A549 treated with AZD9567 at 1 μM for 4 hours (cell line): ENCODE measurements around the gene LSS. TPM values are rescaled to one million over a fixed set of nuclear protein-coding genes. Genes with fewer than 3 reads are reported as not detected.

Source experiments
- total RNA-seq: library from RNA; stranded (reverse); fragments of 200-300 nt; extraction: Qiagen RNA extraction; gene quantifications from 5 replicates; pipeline ENCODE4 v1.2.3, GENCODE V29; 2022; ENCODE audit not compliant: insufficient read depth

LSS gene
- 12.2 to 17.1 TPM (median 16.1 TPM) in 5 replicates for total RNA-seq

DNA sequence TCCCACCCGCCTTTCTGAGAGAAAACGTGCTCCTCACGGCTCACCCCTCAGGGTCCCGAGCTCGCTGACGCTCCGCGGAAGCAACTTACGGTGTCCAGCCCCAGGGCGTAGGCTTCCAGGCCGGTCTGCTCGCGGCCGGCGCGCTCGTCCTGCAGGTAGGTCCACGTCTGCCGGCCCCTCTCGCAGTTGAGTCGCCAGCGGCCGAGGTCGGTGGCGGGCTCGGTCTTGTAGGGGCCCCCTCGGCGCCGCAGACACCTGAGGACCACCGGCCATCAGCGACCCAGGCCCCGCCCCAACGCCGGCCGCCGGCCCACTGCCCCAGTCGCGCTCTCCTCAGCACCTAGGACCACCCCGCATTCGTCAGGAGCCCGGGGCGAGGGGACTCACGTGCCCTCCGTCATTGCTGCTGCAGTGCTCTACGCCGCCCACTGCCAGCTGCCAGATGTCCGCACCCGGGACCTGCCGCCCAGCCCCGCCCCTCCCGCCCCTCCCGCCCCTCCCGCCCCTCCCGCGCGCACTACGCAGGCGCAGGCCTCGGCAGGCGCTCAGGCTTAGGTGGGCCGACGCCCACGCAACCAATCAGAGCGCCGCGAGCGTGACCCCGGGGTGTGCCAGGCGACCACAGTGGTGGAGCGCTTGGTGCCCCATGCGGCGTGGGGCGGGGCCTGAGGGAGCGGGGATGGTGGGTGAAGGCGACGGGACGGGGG, at the start of gene LSS:
Gene LSS (minus strand): TSS at position 430 of the 707 bp plus-strand sequence. CDS start 29 bp downstream, at position 401.

DNA sequence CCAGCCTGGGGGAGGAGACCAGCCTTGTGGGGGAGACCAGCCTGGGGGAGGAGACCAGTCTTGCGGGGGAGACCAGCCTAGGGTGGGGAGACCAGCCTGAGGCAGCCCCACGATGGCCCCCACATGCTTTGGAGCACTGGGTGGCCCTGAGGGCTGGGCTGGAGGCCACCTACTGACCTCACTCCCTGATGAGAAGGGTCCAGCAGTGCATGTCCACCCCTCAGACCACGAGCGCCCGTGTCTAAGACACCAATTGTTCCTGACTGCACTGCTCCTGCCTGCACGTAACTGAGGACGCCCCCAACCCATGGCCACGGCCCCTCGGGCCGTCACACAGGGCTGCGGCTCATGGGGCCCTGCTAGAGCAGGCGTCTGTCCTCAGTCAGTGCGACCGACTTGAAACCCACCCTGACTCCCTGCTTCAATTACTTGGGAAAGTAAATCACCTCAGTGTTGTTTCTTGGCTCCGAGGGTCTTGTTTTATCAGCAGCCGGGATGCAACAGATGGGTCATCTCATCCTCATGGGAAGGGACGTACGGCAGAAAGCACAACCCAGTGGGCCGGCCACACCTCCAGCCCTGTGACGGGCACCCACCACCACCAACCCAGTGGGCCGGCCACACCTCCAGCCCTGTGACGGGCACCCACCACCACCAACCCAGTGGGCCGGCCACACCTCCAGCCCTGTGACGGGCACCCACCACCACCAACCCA, 44.5 kb downstream of the LSS start, which contains the start of gene SPATC1L:
Gene SPATC1L (minus strand): TSS at position 550 of the 715 bp plus-strand sequence. CDS start 1,643 bp downstream, outside the sequence.

DNA sequence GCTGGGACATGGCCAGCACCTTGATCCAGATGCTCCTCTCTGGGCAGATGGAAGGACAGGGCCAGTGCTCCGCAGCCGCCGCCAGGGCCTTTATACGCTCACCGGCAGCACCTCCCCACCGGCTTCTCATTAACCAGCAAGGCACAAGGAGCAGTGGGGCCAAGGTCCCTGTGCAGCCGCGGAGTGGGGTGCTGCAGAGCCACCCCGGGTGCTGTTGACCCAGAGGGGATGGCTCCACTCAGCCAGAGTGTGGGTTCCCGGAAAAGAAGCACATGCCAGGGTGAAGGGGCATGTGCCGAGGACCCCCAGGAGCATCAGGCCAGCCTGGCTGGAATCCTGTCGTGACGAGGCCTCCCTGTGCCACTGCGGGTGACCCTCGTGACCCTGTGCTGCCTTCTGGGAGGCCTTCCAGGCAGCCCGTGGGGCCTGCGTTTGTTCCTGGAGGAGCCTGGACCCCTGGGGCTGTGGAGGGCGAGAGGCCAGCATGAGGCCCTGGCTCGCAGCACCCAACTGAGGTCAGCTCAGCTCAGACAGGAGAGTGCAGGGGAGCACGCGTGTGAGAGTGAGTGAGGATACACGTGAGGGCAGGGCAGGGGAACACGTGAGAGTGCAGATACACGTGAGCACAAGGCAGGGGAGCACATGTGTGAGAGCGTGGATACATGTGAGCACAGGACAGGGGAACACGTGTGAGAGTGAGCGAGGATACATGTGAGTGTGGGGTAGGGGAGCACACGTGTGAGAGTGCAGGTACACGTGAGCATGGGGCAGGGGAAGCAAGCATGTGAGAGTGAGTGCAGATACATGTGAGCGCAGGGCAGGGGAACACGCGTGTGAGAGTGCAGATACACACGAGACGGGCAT, 72.8 kb downstream of the LSS start, which contains the start of gene FTCD:
Gene FTCD (minus strand): TSS at position 66 of the 864 bp plus-strand sequence. CDS start 56 bp downstream, at position 10.

Other genes starting within 250 kb of the LSS start
- gene COL6A1, start 247.0 kb downstream of the LSS start, total RNA-seq = 10.0 to 21.9 TPM (median 19.8 TPM) in 5 replicates
- gene COL6A2, start 130.7 kb downstream of the LSS start, total RNA-seq = 7.6 to 17.3 TPM (median 16.6 TPM) in 5 replicates
- 0.13 TPM in 1 of 5 replicates, not detected in the others for gene FTCD, start 73.2 kb downstream of the LSS start, total RNA-seq
- gene SPATC1L, start 44.3 kb downstream of the LSS start, total RNA-seq = 0.14 to 0.27 TPM (median 0.17 TPM) in 4 of 5 replicates, not detected in the other
- 32.7 to 41.1 TPM (median 39.1 TPM) in 5 replicates for gene MCM3AP, start 56.8 kb upstream of the LSS start, total RNA-seq
- 10.3 to 28.5 TPM (median 27.2 TPM) in 5 replicates for gene YBEY, start 57.6 kb upstream of the LSS start, total RNA-seq
- gene C21orf58, start 95.1 kb upstream of the LSS start, total RNA-seq = 4.5 to 6.4 TPM (median 5.7 TPM) in 5 replicates
- gene PCNT, start 95.4 kb upstream of the LSS start, total RNA-seq = 10.2 to 16.2 TPM (median 14.2 TPM) in 5 replicates
- gene DIP2A, start 230.1 kb upstream of the LSS start, total RNA-seq = 10.3 to 15.5 TPM (median 13.7 TPM) in 5 replicates